K562 (cell line): ENCODE data around the gene PCLAF. TPM values are rescaled to one million over a fixed set of nuclear protein-coding genes. Genes with fewer than 3 reads are reported as not detected.
A peak's percentile ranks its signal among the peaks of the same experiment; 100 is the strongest.

Source experiments
- HNRNPLL ChIP-seq: fragments of 200-400 bp; formaldehyde crosslinking; IDR thresholded peaks from 2 replicates; pipeline ENCODE4 v1.6.1; 2017; ENCODE audit warnings: low read length, low read depth, mild to moderate bottlenecking; ENCODE audit not compliant: poor library complexity, severe bottlenecking
- MEIS2 ChIP-seq: fragments of 450-650 bp; IDR thresholded peaks from 2 replicates; pipeline ENCODE4 v1.6.1; 2014; ENCODE audit warnings: mild to moderate bottlenecking; ENCODE audit not compliant: partially characterized antibody
- REST ChIP-seq, 2 experiments: fragments of 450-650 bp; formaldehyde crosslinking in 1 of 2; IDR thresholded peaks; 2 replicates each; pipeline versions ENCODE4 v1.4.0 to v1.6.1; 2014 to 2020; ENCODE audit warnings: mild to moderate bottlenecking in 2 of 2, borderline replicate concordance in 1 of 2, low read depth in 1 of 2
- ZNF431 ChIP-seq: sonication (generic); formaldehyde crosslinking; IDR thresholded peaks from 2 replicates; pipeline ENCODE4 v1.8.0; 2022; ENCODE audit warnings: mild to moderate bottlenecking, missing genetic modification reagents
- polyA plus RNA-seq, 8 experiments: library from polyadenylated mRNA; depleted of rRNA in 4 of 8; stranded (reverse) in 5 of 8; unstranded in 3 of 8; fragments of >200 nt; fragmentation: Nextera tagmentation in 2 of 8; fragmentation: Illumina TruSeq in 1 of 8; extraction: Ambion mirVana in 2 of 8; extraction: Trizol in 1 of 8; gene quantifications; 2 replicates each; pipeline versions ENCODE4 v1.2.1 to v1.2.3, GENCODE V29; 2011 to 2014; ENCODE audit warnings: inconsistent platforms in 1 of 8, missing spikeins in 1 of 8
- total RNA-seq, 7 experiments: library from RNA; depleted of rRNA in 6 of 7; stranded (reverse); fragments of >200 nt in 6 of 7; fragmentation: Illumina TruSeq in 2 of 7; extraction: Trizol in 2 of 7; gene quantifications; 2 replicates each; pipeline versions ENCODE4 v1.2.1 to v1.2.3, GENCODE V29; 2011 to 2021; ENCODE audit warnings: low replicate concordance in 1 of 7

The PCLAF gene
- total and polyA plus RNA-seq, 9 of the 15 experiments (the other 6 are each of a cell fraction or from before 2014, with no cell fraction given), result 112 to 881 (median 360) TPM

GRCh38 chr15:64355348-64355943 is 25.8 kb downstream of the PCLAF start (continued):
- TF ChIP-seq MEIS2 (no peak), HNRNPLL (peak; percentile 48), ZNF431 (CRISPR knock-in tag) (0 out of 2 replicates have a peak, but pooled peaks have one; percentile 9), REST (IDR thresholded peaks at IDR 0.05; ENCODE audit: borderline replicate concordance) (peak; percentile 82), REST (CRISPR knock-in tag; IDR thresholded peaks at IDR 0.05; ENCODE audit: low read depth) (no peak)
